HK-2 (cell line): ENCODE data around the gene CPA4.
A peak's percentile ranks its signal among the peaks of the same experiment; 100 is the strongest.
"Not testable (repeated sequence)": the region's sequence is repeated elsewhere in the genome, so short reads cannot be mapped to it uniquely, and the experiment has no call there.

Source experiments
- DNase-seq: peaks from one replicate; pipeline ENCODE4 v3.0.0-alpha.2; 2018; ENCODE audit not compliant: unreplicated experiment

Gene CPA4, protein sequence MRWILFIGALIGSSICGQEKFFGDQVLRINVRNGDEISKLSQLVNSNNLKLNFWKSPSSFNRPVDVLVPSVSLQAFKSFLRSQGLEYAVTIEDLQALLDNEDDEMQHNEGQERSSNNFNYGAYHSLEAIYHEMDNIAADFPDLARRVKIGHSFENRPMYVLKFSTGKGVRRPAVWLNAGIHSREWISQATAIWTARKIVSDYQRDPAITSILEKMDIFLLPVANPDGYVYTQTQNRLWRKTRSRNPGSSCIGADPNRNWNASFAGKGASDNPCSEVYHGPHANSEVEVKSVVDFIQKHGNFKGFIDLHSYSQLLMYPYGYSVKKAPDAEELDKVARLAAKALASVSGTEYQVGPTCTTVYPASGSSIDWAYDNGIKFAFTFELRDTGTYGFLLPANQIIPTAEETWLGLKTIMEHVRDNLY

DNA sequence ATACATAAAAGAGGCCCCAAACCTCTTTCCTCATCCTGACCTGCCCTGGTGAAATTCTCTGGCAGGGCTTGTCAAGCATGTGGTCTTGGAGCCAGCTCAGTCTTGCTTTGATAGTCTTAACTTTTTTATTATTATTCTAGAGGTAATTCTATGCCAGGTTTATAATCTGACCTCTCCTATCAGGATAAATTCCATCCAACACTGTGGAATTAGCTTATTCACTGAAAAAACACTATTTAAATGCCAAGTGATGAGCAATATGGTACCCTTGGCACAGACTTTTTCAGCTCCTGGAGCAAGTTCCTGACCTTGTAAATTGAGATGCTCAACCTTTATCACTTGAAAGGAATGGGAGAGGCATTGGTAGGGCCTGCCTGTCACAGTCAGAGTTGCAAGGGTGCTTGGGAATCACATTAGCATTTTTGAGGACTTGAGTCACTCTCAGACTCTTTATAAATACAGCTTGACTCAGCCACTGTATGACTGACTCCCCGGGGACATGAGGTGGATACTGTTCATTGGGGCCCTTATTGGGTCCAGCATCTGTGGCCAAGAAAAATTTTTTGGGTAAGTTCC lies at the start of gene CPA4:
Gene CPA4 (plus strand): TSS at position 480 of the 576 bp plus-strand sequence. CDS start 20 bp downstream, at position 500.
- peak; percentile 52 for DNase-seq

GRCh38 chr7:130243486-130243885 lies 49.5 kb upstream of the CPA4 start:
- not testable (repeated sequence) for DNase-seq

DNA sequence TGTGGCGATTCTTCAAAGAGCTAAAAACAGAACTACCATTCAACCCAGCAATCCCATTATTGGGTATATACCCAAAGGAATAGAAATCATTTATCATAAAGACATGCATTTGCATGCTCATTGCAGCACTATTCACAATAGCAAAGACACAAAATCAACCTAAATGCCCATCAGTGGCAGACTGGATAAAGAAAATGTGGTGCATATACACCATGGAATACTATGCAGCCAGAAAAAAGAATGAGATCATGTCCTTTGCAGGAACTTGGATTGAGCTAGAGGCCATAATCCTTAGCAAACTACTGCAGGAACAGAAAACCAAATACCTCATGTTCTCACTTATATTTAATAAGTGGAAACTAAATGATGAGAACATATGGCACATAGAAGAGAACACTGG lies 46.5 kb upstream of the CPA4 start:
- DNase-seq: not testable (repeated sequence)

GRCh38 chr7:130248842-130249241 lies 44.1 kb upstream of the CPA4 start:
- DNase-seq: not testable (repeated sequence)

DNA sequence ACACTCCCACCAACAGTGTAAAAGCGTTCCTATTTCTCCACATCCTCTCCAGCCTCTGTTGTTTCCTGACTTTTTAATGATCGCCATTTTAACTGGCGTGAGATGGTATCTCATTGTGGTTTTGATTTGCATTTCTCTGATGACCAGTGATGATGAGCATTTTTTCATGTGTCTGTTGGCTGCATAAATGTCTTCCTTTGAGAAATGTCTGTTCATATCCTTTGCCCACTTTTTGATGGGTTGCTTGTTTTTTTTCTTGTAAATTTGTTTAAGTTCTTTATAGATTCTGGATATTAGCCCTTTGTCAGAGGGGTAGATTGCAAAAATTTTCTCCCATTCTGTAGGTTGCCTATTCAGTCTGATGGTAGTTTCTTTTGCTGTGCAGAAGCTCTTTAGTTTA lies 43.3 kb upstream of the CPA4 start:
- not testable (repeated sequence) for DNase-seq

DNA sequence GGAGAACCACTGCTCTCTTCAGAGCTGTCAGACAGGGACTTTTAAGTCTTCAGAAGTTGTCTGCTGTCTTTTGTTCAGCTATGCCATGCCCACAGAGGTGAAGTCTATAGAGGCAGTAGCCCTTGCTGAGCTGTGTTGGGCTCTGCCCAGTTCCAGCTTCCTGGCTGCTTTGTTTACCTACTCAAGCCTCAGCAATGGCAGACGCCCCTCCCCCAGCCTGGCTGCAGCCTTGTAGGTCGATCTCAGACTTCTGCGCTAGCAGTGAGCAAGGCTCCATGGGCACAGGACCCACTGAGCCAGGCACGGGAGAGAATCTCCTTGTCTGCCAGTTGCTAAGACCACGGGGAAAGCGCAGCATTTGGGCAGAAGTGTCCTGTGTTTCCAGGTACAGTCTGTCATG lies 38.4 kb upstream of the CPA4 start:
- DNase-seq: no peak

GRCh38 chr7:130256704-130257103 lies 36.3 kb upstream of the CPA4 start:
- DNase-seq: no peak

- DNase-seq: no peak
These were observed 34.4 kb upstream of the CPA4 start for GRCh38 chr7:130258494-130259078.

DNA sequence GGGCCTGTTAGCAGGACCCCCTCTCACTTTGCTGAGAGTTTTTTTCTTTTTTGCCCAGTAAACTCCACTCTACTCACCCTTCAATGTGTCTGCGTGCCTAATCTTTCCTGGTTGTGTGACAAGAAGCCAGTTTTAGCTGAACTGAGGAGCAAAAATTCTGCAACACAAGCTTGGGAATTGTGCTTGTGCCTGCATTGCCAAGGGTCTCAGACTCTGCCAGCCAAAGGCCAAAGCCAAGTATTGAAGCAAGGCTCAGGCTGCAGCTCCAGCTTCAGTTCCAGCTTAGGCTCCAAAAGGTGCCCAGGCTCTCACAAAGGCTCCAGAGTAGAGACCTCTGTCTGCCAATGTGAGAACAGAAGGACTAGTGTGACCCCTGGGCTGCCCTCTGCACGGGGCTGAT lies 30.5 kb upstream of the CPA4 start:
- DNase-seq: no peak

DNA sequence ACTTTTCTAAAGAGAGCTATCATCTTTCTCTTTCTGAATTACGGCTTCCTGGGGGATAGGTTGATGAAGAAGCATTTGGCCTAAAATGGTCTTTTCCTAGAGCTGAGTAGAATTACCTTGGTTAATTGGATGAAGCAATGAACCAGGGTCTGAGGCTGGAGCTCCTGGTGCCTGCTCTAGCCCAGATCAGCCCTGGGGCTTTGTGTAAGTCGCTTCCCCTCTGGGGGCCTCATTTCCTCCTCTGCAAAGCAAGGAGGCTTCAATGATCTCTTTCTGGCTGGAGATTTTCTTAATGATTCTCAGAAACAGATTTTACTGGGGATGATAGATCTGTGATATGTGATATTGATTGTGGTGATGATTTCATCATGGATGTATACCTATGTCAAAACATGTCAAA lies 29.8 kb upstream of the CPA4 start:
- DNase-seq: no peak

DNA sequence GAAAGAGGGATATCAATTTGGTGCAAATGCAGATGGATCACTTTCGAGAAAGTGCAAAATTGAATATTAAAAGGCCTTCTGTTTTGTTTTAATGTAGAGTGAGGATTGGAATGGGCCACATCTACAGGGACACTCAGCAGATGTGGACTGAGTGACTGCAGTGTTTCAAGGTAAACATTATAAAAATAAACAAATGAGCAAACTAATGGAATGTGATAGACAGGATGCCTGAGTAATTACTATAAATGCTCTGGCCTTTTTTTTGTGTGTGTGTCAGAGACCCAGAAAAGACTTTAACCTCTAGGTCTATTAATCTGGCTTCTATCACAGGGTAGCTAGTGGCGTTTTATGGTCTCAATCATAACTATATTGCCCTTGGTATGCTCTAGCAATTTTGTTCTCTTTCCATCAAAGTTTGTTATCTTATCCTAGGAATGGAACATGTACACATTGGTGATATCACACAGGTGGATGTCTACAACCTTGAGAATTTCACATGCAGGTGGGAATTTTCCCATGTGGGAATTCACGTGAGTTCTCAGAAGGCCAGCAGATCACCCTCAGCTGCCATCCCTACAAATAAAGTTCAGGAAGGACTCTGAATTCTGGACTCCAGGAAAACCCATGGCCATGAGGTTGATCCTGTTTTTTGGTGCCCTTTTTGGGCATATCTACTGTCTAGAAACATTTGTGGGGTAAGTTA lies 26.6 kb upstream of the CPA4 start, which contains the start of gene CPA2:
Gene CPA2 (plus strand): TSS at position 606 of the 703 bp plus-strand sequence. CDS start 19 bp downstream, at position 625.
- no peak for DNase-seq

DNA sequence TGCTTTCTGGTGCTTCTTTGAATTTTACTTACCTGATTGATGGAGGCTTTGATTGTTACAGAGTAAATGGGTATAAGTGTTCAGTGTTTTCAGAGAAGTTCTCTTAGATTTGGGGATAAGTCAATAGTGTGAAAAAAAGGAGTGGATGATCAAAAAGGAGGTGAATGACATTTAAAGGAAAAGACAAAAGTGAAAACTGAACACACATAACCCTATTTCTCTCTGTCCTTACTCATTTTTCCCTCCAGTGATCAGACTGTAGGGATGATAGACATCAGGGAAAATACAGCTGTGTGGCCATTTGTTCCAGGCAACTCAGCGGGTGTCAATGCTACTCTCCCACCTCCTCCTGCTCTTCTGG lies 26.0 kb upstream of the CPA4 start:
- DNase-seq: no peak

GRCh38 chr7:130268463-130269317 lies 24.3 kb upstream of the CPA4 start:
- DNase-seq: no peak

- DNase-seq: no peak
These were observed 23.7 kb upstream of the CPA4 start for GRCh38 chr7:130269318-130269694.

- no peak for DNase-seq
These were observed 21.8 kb upstream of the CPA4 start for GRCh38 chr7:130270947-130271800.

- DNase-seq: no peak
These were observed 20.4 kb upstream of the CPA4 start for GRCh38 chr7:130272381-130273080.

DNA sequence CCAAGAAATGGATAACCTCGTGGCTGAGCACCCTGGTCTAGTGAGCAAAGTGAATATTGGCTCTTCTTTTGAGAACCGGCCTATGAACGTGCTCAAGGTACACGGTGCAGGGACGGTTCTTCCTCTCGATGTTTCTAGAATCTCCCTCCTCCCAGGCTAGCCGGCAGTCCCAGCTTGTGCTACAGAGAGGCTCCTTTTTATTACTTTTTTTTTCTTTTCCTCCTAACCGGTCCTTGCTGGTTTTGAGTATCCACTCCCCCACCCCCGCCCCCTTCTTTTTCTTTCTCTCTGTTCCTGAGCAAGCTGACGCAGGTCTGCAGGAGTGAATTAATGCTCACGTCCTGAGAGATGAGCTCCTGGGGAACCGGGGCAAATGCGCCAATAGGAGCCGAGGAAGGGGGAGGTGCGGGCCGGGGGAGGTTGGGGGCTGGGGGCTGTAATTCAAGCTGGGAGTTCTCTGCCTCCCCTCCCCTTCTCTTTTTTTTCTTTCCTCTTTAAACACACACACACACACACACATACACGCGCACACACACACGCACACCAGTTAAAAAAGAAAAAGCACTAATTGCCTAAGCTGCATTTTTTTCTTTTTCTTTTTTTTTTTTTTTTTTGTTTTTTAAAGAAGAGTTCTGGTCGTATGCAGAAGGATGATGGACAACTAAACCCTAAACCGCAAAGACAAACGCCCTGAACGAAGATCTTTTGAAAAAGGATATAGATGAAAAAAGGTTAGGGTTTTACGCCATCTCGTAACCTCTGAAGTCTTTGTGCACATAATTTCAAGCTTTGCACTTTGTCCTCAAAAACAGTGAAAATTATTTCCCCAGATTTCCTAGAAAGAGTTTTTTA lies 19.7 kb upstream of the CPA4 start:
- no peak for DNase-seq

DNA sequence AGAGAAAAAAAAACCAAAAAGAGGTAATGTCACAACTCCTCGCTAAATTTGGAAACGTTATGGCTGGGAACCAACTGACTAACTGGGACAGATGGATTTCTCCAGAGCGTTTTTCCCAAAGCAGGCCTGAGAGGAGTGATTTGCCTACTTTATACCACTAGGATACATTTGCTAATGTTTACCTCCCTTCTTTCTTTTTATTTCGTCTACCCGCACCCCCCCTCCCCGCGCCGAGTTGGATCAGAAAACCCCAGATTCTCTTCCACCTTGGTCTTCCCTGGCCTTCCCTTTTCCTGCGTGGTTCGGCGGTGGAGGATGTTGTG lies 19.1 kb upstream of the CPA4 start:
- DNase-seq: no peak

- DNase-seq: no peak
These were observed 18.7 kb upstream of the CPA4 start for GRCh38 chr7:130274296-130274695.
